SK-N-SH (cell line): ENCODE results near the gene MINDY3.

Experiments
- CHD2 ChIP-seq: fragments of 150-350 bp; IDR thresholded peaks from 2 replicates; pipeline ENCODE4 v1.6.1; 2018; ENCODE audit warnings: low read length; ENCODE audit not compliant: partially characterized antibody
- CTCF ChIP-seq: fragments of 200-600 bp; sonication (generic); IDR thresholded peaks from 2 replicates; pipeline ENCODE4 v1.6.1; 2017; ENCODE audit warnings: antibody characterized with exemption, mild to moderate bottlenecking, moderate library complexity
- FOXM1 ChIP-seq: IDR thresholded peaks from 2 replicates; pipeline ENCODE4 v1.4.0; 2012; ENCODE audit warnings: low read depth, mild to moderate bottlenecking
- MAX ChIP-seq: IDR thresholded peaks from 2 replicates; pipeline ENCODE4 v1.4.0; 2012; ENCODE audit warnings: low read depth
- POLR2AphosphoS5 ChIP-seq: IDR thresholded peaks from 2 replicates; pipeline ENCODE4 v1.6.1; 2012; ENCODE audit warnings: low read depth, low read length
- RAD21 ChIP-seq: IDR thresholded peaks from 2 replicates; pipeline ENCODE4 v1.6.1; 2012; ENCODE audit warnings: mild to moderate bottlenecking, low read length
- SMC3 ChIP-seq: IDR thresholded peaks from 2 replicates; pipeline ENCODE4 v1.6.1; 2012; ENCODE audit warnings: low read depth, low read length, improper control_type of control experiment
- TEAD4 ChIP-seq: IDR thresholded peaks from 2 replicates; pipeline ENCODE4 v1.4.0; 2012; ENCODE audit warnings: mild to moderate bottlenecking, borderline replicate concordance; ENCODE audit not compliant: insufficient read depth

- TF ChIP-seq TEAD4 (no peak), CHD2 (no peak), RAD21 (peak; percentile 77), MAX (no peak), POLR2AphosphoS5 (no peak), SMC3 (peak; percentile 38; the same call in 1 of the 2 replicates), CTCF (peak; percentile 87), FOXM1 (no peak)
Measured at GRCh38 chr10:15879058-15879457, 18.8 kb upstream of the MINDY3 start.
